Tibial nerve (tissue), 4 donors: ENCODE data around the gene SLC66A1.

Experiments used
- CTCF ChIP-seq, 5 experiments: fragments of 200-600 bp in 3 of 5; fragments of 450-650 bp in 2 of 5; sonication (generic) in 3 of 5; IDR thresholded peaks; one replicate each; pipeline ENCODE4 v1.5.1; 2016 to 2019; ENCODE audit warnings: antibody characterized with exemption in 5 of 5, mild to moderate bottlenecking in 3 of 5, moderate library complexity in 2 of 5
- EP300 ChIP-seq, 2 donors: sonication (generic); formaldehyde crosslinking; IDR thresholded peaks; one replicate each; pipeline ENCODE4 v1.6.1; 2017; ENCODE audit warnings: antibody characterized with exemption in 2 of 2, mild to moderate bottlenecking in 1 of 2
- POLR2A ChIP-seq, 2 donors: fragments of 450-650 bp; IDR thresholded peaks; one replicate each; pipeline ENCODE4 v1.6.1; 2017; ENCODE audit warnings: antibody characterized with exemption in 2 of 2, mild to moderate bottlenecking in 2 of 2, moderate library complexity in 2 of 2

GRCh38 chr1:19327736-19328135 lies 15.6 kb downstream of the SLC66A1 start:
- TF ChIP-seq CTCF (IDR thresholded peaks at IDR 0.05) (no peak), POLR2A (IDR thresholded peaks at IDR 0.05) (no peak), EP300 (IDR thresholded peaks at IDR 0.05) (no peak)
